Spinal cord (tissue), 10 donors: Measurements from ENCODE around the gene FBLN2. TPM values are rescaled to one million over a fixed set of nuclear protein-coding genes. Genes with fewer than 3 reads are reported as not detected.
A peak's percentile ranks its signal among the peaks of the same experiment; 100 is the strongest.

Experiments used
- DNase-seq, 6 donors: peaks; one replicate each; pipeline versions ENCODE4 v3.0.0 to v3.0.0-alpha.2; 2013 to 2015; ENCODE audit warnings: low spot score in 6 of 6, low read depth in 4 of 6
- H3K27ac ChIP-seq: one replicate; pipeline ENCODE4 v1.5.1; 2013; ENCODE audit warnings: low read depth, low read length, control low read depth
- H3K27me3 ChIP-seq: one replicate; pipeline ENCODE4 v1.6.1; 2013; ENCODE audit warnings: low read length; ENCODE audit not compliant: control insufficient read depth, insufficient read depth
- H3K36me3 ChIP-seq: one replicate; pipeline ENCODE4 v1.6.1; 2013; ENCODE audit warnings: low read length; ENCODE audit not compliant: control insufficient read depth, insufficient read depth
- H3K4me1 ChIP-seq: one replicate; pipeline ENCODE4 v1.6.1; 2013; ENCODE audit warnings: low read length; ENCODE audit not compliant: control insufficient read depth, insufficient read depth
- H3K4me3 ChIP-seq: one replicate; pipeline ENCODE4 v1.5.1; 2013; ENCODE audit warnings: low read depth, low read length, control low read depth
- H3K9me3 ChIP-seq: one replicate; pipeline ENCODE4 v1.6.1; 2013; ENCODE audit warnings: low read length; ENCODE audit not compliant: control insufficient read depth, insufficient read depth
- WGBS: methylation state at CpG from one replicate; pipeline ENCODE4 v1.1.5; 2013; ENCODE audit warnings: missing lambda C conversion rate; ENCODE audit not compliant: insufficient coverage; 5-methylcytosine and 5-hydroxymethylcytosine counted together
- polyA plus RNA-seq, 2 donors: library from polyadenylated mRNA; unstranded; fragments of 120-200 nt; gene quantifications; one replicate each; pipeline ENCODE4 v1.2.1, GENCODE V29; 2013; ENCODE audit not compliant: insufficient read length in 2 of 2
- total RNA-seq, 2 donors: library from RNA; depleted of rRNA in 1 of 2; stranded (reverse); fragments of 120-200 nt in 1 of 2; fragments of >200 nt in 1 of 2; gene quantifications; one replicate each; pipeline versions ENCODE4 v1.2.3 to v1.2.4, GENCODE V29; 2013 to 2014
- donor health status: healthy.

FBLN2 gene
- total and polyA plus RNA-seq, 4 donors, result 19.5 to 81.9 (median 31.5) TPM

- no peaks in the 10 kb centered on the region for H3K27me3 ChIP-seq
- H3K27ac ChIP-seq, result no peak overlapping the region
- H3K36me3 ChIP-seq, result peaks cover 4% of the 10 kb centered on the region
- peaks cover 9% of the 10 kb centered on the region for H3K4me1 ChIP-seq
- no peaks in the 10 kb centered on the region for H3K9me3 ChIP-seq
- DNase-seq, result no peak
- WGBS, result 96% methylated on average over 3 of the region's 3 CpGs
- H3K4me3 ChIP-seq, result no peak overlapping the region
Measured at GRCh38 chr3:13617097-13617738, 68.3 kb downstream of the FBLN2 start.

GRCh38 chr3:13617981-13618380 is 69.1 kb downstream of the FBLN2 start:
- H3K4me3 ChIP-seq, result no peak overlapping the region
- no peak overlapping the region for H3K27ac ChIP-seq
- no peak for DNase-seq
- WGBS, result 97% methylated on average over 10 of the region's 10 CpGs
- H3K4me1 ChIP-seq, result peaks cover 16% of the 10 kb centered on the region
- no peaks in the 10 kb centered on the region for H3K9me3 ChIP-seq
- H3K27me3 ChIP-seq, result no peaks in the 10 kb centered on the region
- peaks cover 5% of the 10 kb centered on the region for H3K36me3 ChIP-seq

- Histone ChIP-seq H3K4me3 (no peak overlapping the region), H3K27me3 (no peaks in the 10 kb centered on the region), H3K36me3 (peaks cover 5% of the 10 kb centered on the region), H3K4me1 (peaks cover 18% of the 10 kb centered on the region), H3K27ac (no peak overlapping the region), H3K9me3 (no peaks in the 10 kb centered on the region)
- 93% methylated on average over 3 of the region's 3 CpGs for WGBS
- DNase-seq, result no peak
Measured at GRCh38 chr3:13618836-13619235, 69.9 kb downstream of the FBLN2 start.

- no peak overlapping the region for H3K4me3 ChIP-seq
- H3K27me3 ChIP-seq, result no peaks in the 10 kb centered on the region
- H3K36me3 ChIP-seq, result peaks cover 2% of the 10 kb centered on the region
- no peaks in the 10 kb centered on the region for H3K9me3 ChIP-seq
- peaks cover 18% of the 10 kb centered on the region for H3K4me1 ChIP-seq
- no peak overlapping the region for H3K27ac ChIP-seq
- DNase-seq, result no peak
- 82% methylated on average over 8 of the region's 13 CpGs for WGBS
Measured at GRCh38 chr3:13619661-13620230, 70.8 kb downstream of the FBLN2 start.

GRCh38 chr3:13620281-13620680 is 71.4 kb downstream of the FBLN2 start:
- peaks cover 2% of the 10 kb centered on the region for H3K36me3 ChIP-seq

GRCh38 chr3:13620776-13621365 is 71.9 kb downstream of the FBLN2 start:
- DNase-seq, result no peak

More at GRCh38 chr3:13620281-13620680, 71.4 kb downstream of the FBLN2 start:
- DNase-seq, result no peak
- WGBS, result 65% methylated on average over 4 of the region's 4 CpGs
- Histone ChIP-seq H3K9me3 (no peaks in the 10 kb centered on the region), H3K27ac (no peak overlapping the region), H3K4me1 (peaks cover 18% of the 10 kb centered on the region), H3K27me3 (no peaks in the 10 kb centered on the region), H3K4me3 (no peak overlapping the region)

GRCh38 chr3:13621381-13622221 is 72.7 kb downstream of the FBLN2 start:
- Histone ChIP-seq H3K4me1 (peaks cover 18% of the 10 kb centered on the region), H3K36me3 (peaks cover 2% of the 10 kb centered on the region), H3K9me3 (no peaks in the 10 kb centered on the region), H3K27me3 (no peaks in the 10 kb centered on the region), H3K4me3 (no peak overlapping the region), H3K27ac (no peak overlapping the region)
- 84% methylated on average over 31 of the region's 31 CpGs for WGBS
- DNase-seq, result no peak

More at GRCh38 chr3:13620776-13621365, 71.9 kb downstream of the FBLN2 start:
- H3K27me3 ChIP-seq, result no peaks in the 10 kb centered on the region
- H3K4me1 ChIP-seq, result peaks cover 18% of the 10 kb centered on the region
- 90% methylated on average over 11 of the region's 12 CpGs for WGBS
- H3K9me3 ChIP-seq, result no peaks in the 10 kb centered on the region
- no peak overlapping the region for H3K4me3 ChIP-seq
- H3K27ac ChIP-seq, result no peak overlapping the region
- H3K36me3 ChIP-seq, result peaks cover 2% of the 10 kb centered on the region

- H3K4me1 ChIP-seq, result peaks cover 18% of the 10 kb centered on the region
- H3K27me3 ChIP-seq, result no peaks in the 10 kb centered on the region
- no peak overlapping the region for H3K4me3 ChIP-seq
- H3K9me3 ChIP-seq, result no peaks in the 10 kb centered on the region
- 94% methylated on average over 15 of the region's 15 CpGs for WGBS
- H3K36me3 ChIP-seq, result peaks cover 2% of the 10 kb centered on the region
- H3K27ac ChIP-seq, result no peak overlapping the region
- no peak for DNase-seq
Measured at GRCh38 chr3:13622356-13622755, 73.4 kb downstream of the FBLN2 start.

GRCh38 chr3:13623101-13623654 is 74.3 kb downstream of the FBLN2 start:
- DNase-seq, result peak in 2 of 6 donors; percentile 35 to 38
- Histone ChIP-seq H3K27ac (no peak overlapping the region), H3K4me3 (no peak overlapping the region), H3K36me3 (peaks cover 2% of the 10 kb centered on the region), H3K9me3 (no peaks in the 10 kb centered on the region), H3K4me1 (peaks cover 18% of the 10 kb centered on the region), H3K27me3 (no peaks in the 10 kb centered on the region)
- WGBS, result 69% methylated on average over 14 of the region's 21 CpGs
